Measurements from ENCODE around the gene XRCC1.

The XRCC1 gene

DNA sequence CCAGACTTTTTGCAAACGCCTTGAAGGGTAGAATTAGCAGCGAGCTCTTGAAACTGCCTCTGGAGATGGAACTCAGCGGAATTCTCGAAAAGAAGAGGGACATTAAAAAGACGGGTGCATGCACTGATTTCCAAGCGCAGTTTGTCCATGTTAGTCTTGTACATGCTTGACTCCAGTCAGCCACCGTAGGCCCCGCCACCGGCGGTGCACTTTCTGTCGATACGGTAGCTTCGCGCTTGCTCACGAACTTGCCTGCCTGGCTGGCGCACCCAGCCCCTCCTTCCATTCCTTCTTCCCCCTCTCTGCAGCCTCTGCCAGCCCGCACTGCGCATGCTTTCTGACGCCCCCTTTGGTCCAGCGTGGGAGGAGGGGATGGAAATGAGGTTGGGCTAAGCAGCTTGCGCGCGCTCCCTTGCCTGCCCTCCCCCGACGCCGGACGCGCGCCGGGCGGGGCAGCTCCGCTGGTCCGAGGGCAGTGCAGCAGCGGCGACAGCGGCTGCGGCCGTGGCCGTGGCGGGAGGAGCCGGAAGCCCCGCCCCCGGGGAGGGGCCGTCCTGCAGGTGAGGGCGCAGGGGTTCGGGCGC is 42.3 kb downstream of the XRCC1 start, which contains the start of gene ZNF575:
ZNF575 (plus strand) TSS at position 227 of the 584 bp plus-strand sequence. CDS start 1,235 bp downstream, outside the sequence.
- no peak for TF ChIP-seq CTCF (IDR thresholded peaks at IDR 0.05; ENCODE audit: low read depth, low read length)
- DNase-seq (ENCODE audit: extremely low read depth, low read depth): peak; percentile 91

DNA sequence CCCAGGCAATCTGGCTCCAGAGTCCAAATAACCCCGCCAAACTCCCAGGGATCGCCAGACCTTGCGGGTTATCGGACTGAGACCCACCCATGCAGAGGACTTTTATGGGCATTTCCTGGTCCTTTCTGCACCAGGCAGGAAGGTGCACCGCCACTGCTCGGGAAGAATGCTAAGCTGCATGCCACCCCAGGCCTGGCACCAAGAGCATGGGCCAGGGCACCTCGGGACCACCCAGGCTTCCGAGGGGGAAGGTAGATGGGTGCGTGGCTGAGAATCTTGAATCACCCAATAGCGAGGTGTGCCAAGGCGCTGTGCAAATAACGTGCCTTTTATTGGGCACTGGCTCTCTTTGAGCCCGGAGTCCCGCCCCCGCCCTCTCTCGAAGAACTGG is 42.8 kb downstream of the XRCC1 start:
- DNase-seq (ENCODE audit: extremely low read depth, low read depth): no peak

DNA sequence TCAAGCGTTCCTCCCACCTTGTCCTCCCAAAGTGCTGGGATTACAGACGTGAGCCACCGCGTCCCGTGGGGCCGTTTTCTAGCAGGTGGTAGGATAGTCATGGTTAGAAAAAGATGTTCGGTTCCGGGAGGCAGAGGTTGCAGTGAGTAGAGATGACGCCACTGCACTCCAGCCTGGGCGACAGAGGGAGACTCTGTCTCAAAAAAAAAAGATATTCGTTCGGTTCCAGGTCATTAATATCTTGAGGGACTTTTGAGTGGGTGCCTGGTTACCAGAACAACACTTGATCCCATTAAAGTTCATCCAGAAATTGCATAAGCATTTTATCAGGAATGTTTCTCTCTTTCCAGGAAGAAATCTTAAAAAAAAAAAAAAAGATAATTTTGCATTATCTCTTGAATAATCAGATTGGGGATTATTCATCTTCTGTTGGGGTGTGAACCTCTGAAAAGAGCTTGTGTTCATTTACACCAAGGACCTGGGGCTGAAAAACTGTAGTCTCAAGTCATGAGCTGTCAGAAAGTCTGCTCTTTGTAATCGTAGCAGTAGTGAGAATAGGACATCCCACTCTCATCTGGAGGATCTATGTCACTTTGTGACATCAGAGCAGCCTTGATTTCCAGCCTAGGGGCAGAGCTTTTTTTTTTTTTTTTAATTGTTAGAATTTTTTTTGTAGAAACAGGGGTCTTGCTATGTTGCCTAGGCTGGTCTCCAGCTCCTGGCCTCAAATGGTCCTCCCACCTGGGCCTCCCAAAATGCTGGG is 47.3 kb downstream of the XRCC1 start:
- no peak for DNase-seq (ENCODE audit: extremely low read depth, low read depth)
- no peak for TF ChIP-seq CTCF (IDR thresholded peaks at IDR 0.05; ENCODE audit: low read depth, low read length)

More for the DNA sequence above, 42.8 kb downstream of the XRCC1 start:
- no peak for TF ChIP-seq CTCF (IDR thresholded peaks at IDR 0.05; ENCODE audit: low read depth, low read length)

DNA sequence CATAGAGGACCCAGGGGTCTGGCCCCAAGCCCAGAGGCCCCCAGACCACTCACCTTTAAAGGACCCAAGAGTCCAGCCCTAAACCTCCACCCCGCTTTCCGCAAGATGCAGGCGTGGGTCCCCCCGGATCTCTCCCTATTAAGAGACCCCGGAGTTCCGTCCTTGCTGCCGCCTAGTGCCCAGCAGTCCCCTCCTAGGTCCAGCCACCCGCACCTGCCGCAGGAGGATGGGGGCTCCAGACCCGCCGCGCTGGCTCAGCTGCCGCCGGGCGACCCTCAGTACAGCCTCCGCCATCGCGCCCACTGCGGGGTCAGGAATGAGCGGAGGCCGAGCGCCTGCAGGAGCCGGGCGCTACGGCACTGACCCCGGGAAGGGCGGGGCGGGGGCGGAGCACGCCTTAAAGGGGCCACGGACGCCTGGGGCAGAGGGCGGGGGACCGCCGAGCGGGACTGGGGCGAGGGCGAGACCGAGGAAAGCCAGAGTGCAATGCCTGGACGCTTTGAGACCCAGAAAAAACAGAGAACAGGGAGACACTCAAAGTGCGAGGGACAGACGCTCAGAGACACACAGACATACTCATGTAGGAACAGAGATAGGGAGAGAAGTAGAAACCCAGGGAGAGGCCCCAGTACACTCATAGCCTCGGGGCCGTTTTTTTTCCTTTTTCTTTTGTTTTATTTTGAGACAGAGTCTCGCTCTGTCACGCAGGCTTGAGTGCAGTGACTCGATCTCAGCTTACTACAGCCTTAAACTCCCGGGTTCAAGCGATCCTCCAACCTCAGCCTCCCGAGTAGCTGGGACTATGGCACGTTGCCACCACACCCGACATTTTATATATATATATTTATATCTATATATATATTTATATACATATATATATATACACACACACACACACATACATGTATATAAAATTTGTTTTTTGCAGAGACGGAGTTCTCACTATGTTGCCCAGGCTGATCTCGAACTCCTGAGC is 48.2 kb downstream of the XRCC1 start, which contains the start of gene ETHE1:
ETHE1 (minus strand) TSS at position 318 of the 976 bp plus-strand sequence; CDS start at position 294, 24 bp downstream.
- TF ChIP-seq CTCF (IDR thresholded peaks at IDR 0.05; ENCODE audit: low read depth, low read length): no peak
- no peak for DNase-seq (ENCODE audit: extremely low read depth, low read depth)

GRCh38 chr19:43525836-43526771 is 49.2 kb downstream of the XRCC1 start:
- DNase-seq (ENCODE audit: extremely low read depth, low read depth): no peak
- no peak for TF ChIP-seq CTCF (IDR thresholded peaks at IDR 0.05; ENCODE audit: low read depth, low read length)

Measured in AG09319 (cell line).